ENCODE measurements around the gene MAST4. TPM values are rescaled to one million over a fixed set of nuclear protein-coding genes. Genes with fewer than 3 reads are reported as not detected.

The MAST4 gene
- total RNA-seq, 2 experiments from 2014 or later = 1.3 to 21.9 TPM

- Histone ChIP-seq H3K4me3 (ENCODE audit: low read depth, low read length, poor library complexity, severe bottlenecking) (no peak overlapping the region), H3K4me2 (ENCODE audit: low read length) (no peak overlapping the region), H3K27ac (ENCODE audit: low read depth, low read length, poor library complexity, severe bottlenecking) (no peak overlapping the region), H2AFZ (ENCODE audit: low read length) (no peak overlapping the region), H3K9me2 (ENCODE audit: insufficient read depth, low read length) (no peaks in the 10 kb centered on the region), H4K20me1 (ENCODE audit: insufficient read depth, low read length) (no peaks in the 10 kb centered on the region), H3K79me2 (ENCODE audit: insufficient read depth, low read depth, low read length) (no peaks in the 10 kb centered on the region), H3K36me3 (ENCODE audit: insufficient read depth, low read length) (no peaks in the 10 kb centered on the region), H3K4me1 (ENCODE audit: insufficient read depth, low read length, poor library complexity, severe bottlenecking) (no peaks in the 10 kb centered on the region), H3K9me3 (ENCODE audit: low read length) (no peaks in the 10 kb centered on the region)
- BruUV-seq (replicated peaks) = no TSS peak
- TF ChIP-seq CTCF (conservative IDR thresholded peaks at IDR 0.05; ENCODE audit: low read length) = no peak
- no peak for TF ChIP-seq EZH2phosphoT487 (IDR thresholded peaks at IDR 0.05; ENCODE audit: borderline replicate concordance, low read depth, low read length)
- ChIA-PET POLR2A (interaction anchor here (0.7 kb wide), 1 partner anchor 21 kb away, joined by 3 read pairs; no protein-coding TSS in a partner anchor), CTCF (ENCODE audit: unreplicated experiment) (no interaction called here)
- intact Hi-C loops (cut with micrococcal nuclease; ENCODE audit: unreplicated experiment) = no loop called here
- DNase-seq (ENCODE audit: low spot score) = no peak
Measured at GRCh38 chr5:66908230-66908629, 312.0 kb downstream of the MAST4 start.

GRCh38 chr5:66909364-66909763 lies 313.2 kb downstream of the MAST4 start:
- Histone ChIP-seq H3K79me2 (ENCODE audit: insufficient read depth, low read depth, low read length) (no peaks in the 10 kb centered on the region), H4K20me1 (ENCODE audit: insufficient read depth, low read length) (no peaks in the 10 kb centered on the region), H3K9me2 (ENCODE audit: insufficient read depth, low read length) (no peaks in the 10 kb centered on the region), H3K4me1 (ENCODE audit: insufficient read depth, low read length, poor library complexity, severe bottlenecking) (no peaks in the 10 kb centered on the region), H3K9me3 (ENCODE audit: low read length) (no peaks in the 10 kb centered on the region), H3K4me2 (ENCODE audit: low read length) (no peak overlapping the region), H3K27ac (ENCODE audit: low read depth, low read length, poor library complexity, severe bottlenecking) (no peak overlapping the region), H2AFZ (ENCODE audit: low read length) (no peak overlapping the region), H3K4me3 (ENCODE audit: low read depth, low read length, poor library complexity, severe bottlenecking) (no peak overlapping the region), H3K36me3 (ENCODE audit: insufficient read depth, low read length) (no peaks in the 10 kb centered on the region)
- no TSS peak for BruUV-seq (replicated peaks)
- POLR2A ChIA-PET = interaction anchor here (0.5 kb wide), 1 partner anchor 47 kb away, joined by 4 read pairs; no protein-coding TSS in a partner anchor
- TF ChIP-seq CTCF (conservative IDR thresholded peaks at IDR 0.05; ENCODE audit: low read length) (no peak), EZH2phosphoT487 (IDR thresholded peaks at IDR 0.05; ENCODE audit: borderline replicate concordance, low read depth, low read length) (no peak)
- CTCF ChIA-PET (ENCODE audit: unreplicated experiment) = no interaction called here
- no peak for DNase-seq (ENCODE audit: low spot score)
- intact Hi-C loops (cut with micrococcal nuclease; ENCODE audit: unreplicated experiment) = no loop called here

- Histone ChIP-seq H3K4me1 (ENCODE audit: insufficient read depth, low read length, poor library complexity, severe bottlenecking) (no peaks in the 10 kb centered on the region), H3K79me2 (ENCODE audit: insufficient read depth, low read depth, low read length) (no peaks in the 10 kb centered on the region), H3K9me2 (ENCODE audit: insufficient read depth, low read length) (no peaks in the 10 kb centered on the region), H3K4me2 (ENCODE audit: low read length) (no peak overlapping the region), H3K9me3 (ENCODE audit: low read length) (no peaks in the 10 kb centered on the region), H2AFZ (ENCODE audit: low read length) (no peak overlapping the region), H3K36me3 (ENCODE audit: insufficient read depth, low read length) (no peaks in the 10 kb centered on the region), H3K27ac (ENCODE audit: low read depth, low read length, poor library complexity, severe bottlenecking) (no peak overlapping the region), H3K4me3 (ENCODE audit: low read depth, low read length, poor library complexity, severe bottlenecking) (no peak overlapping the region), H4K20me1 (ENCODE audit: insufficient read depth, low read length) (no peaks in the 10 kb centered on the region)
- no TSS peak for BruUV-seq (replicated peaks)
- POLR2A ChIA-PET = no interaction called here
- CTCF ChIA-PET (ENCODE audit: unreplicated experiment) = no interaction called here
- no peak for DNase-seq (ENCODE audit: low spot score)
- intact Hi-C loops (cut with micrococcal nuclease; ENCODE audit: unreplicated experiment) = no loop called here
- TF ChIP-seq CTCF (conservative IDR thresholded peaks at IDR 0.05; ENCODE audit: low read length) = no peak
- TF ChIP-seq EZH2phosphoT487 (IDR thresholded peaks at IDR 0.05; ENCODE audit: borderline replicate concordance, low read depth, low read length) = no peak
Measured at GRCh38 chr5:66912787-66913186, 316.6 kb downstream of the MAST4 start.
